Measurements from ENCODE around the gene KRT2.

Gene KRT2

DNA sequence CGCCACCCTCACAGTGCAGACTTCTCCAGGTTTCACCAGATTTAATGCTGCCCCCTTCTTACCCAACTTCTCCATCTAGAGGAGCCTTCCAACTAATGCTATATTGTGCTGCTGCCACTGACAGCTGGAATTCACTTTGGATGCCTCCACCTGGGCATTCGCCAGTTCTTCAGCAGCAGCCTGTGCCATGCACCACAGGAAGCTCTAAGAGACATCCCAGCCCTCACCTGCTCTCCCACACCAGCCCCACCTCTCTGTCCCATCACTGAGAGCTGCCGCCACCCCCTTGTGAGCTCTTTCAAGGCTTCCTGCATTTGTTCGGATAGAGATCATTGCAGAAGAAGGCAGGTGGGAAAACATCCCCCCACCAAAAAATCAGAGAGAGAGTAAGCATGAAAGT is 4.6 kb upstream of the KRT2 start:
- H3K4me1 ChIP-seq (ENCODE audit: control insufficient read depth, insufficient read depth, low read length) = no peaks in the 10 kb centered on the region
- H3K27ac ChIP-seq (ENCODE audit: extremely low read depth, low read depth, low read length) = no peak overlapping the region
- H3K4me3 ChIP-seq (ENCODE audit: low read depth, low read length) = no peak overlapping the region
- CTCF ChIA-PET = interaction anchor here (0.6 to 1.7 kb wide), 4 partner anchors 11 to 484 kb away, joined by 3 to 7 read pairs (median 3); no protein-coding TSS in a partner anchor
- TF ChIP-seq ZNF202 (tag by site-specific recombination; IDR thresholded peaks at IDR 0.05; ENCODE audit: borderline replicate concordance) (no peak), ZXDB (tag by site-specific recombination; IDR thresholded peaks at IDR 0.05) (no peak)
- no peaks in the 10 kb centered on the region for H3K9me3 ChIP-seq (ENCODE audit: control insufficient read depth, insufficient read depth, low read depth, low read length)
- POLR2A ChIA-PET = no interaction called here
- no peaks in the 10 kb centered on the region for H3K36me3 ChIP-seq (ENCODE audit: control insufficient read depth in 2 of 2, insufficient read depth in 1 of 2, low read length in 2 of 2)

DNA sequence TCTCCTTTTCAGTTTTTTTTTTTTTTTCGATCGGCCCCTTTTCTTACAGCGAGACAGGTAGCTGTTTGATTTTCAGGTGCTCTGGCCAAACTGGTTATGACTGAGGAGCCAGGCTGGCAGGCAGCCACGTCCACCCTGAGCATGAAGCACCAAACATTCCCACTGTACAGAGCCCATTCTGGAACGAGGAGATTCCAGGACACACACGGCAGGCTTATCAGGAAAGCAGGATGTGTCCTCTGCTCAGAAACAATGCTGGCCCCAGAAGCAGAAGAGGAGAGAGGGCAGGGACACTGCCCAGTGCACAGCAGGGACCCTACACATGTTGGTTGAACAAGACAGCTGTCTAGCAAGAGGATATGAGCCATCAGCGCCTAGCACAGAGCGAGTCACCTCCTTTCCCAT is 3.7 kb upstream of the KRT2 start:
- ChIA-PET POLR2A (interaction anchor here (1.1 kb wide), 1 partner anchor 12 kb away, joined by 3 read pairs; no protein-coding TSS in a partner anchor), CTCF (interaction anchor here (0.5 to 1.7 kb wide), 7 partner anchors 11 to 781 kb away, joined by 3 to 7 read pairs (median 3); partner anchors contain the start of gene KRT77)
- no peaks in the 10 kb centered on the region for H3K36me3 ChIP-seq (ENCODE audit: control insufficient read depth in 2 of 2, insufficient read depth in 1 of 2, low read length in 2 of 2)
- no peaks in the 10 kb centered on the region for H3K4me1 ChIP-seq (ENCODE audit: control insufficient read depth, insufficient read depth, low read length)
- H3K27ac ChIP-seq (ENCODE audit: extremely low read depth, low read depth, low read length) = no peak overlapping the region
- TF ChIP-seq ZNF658 (tag by site-specific recombination; IDR thresholded peaks at IDR 0.05) = no peak
- no peak for TF ChIP-seq ZNF776 (tag by site-specific recombination; IDR thresholded peaks at IDR 0.05; ENCODE audit: borderline replicate concordance)
- no peak for TF ChIP-seq ZNF24 (tag by site-specific recombination; IDR thresholded peaks at IDR 0.05)
- H3K9me3 ChIP-seq (ENCODE audit: control insufficient read depth, insufficient read depth, low read depth, low read length) = no peaks in the 10 kb centered on the region
- H3K4me3 ChIP-seq (ENCODE audit: low read depth, low read length) = no peak overlapping the region

DNA sequence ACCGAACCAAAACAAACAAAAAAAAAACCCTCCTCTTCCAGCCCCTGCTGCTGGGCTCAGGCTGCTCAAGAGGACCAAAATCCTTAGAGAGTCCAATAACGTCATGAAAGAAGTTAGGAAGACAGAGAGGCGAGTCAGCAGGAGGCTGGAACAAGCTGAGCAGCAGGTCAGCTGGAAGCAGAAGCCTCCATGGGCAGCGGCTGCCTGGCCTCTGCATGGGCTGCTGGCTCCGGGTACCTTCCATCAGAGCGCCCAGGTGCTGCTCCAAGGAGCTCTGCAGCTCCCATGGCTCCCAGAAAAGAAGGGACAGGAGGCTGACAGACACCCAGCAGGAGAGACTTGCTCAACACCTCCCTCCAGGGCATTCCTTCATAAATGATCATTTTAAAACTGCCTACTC is 3.2 kb upstream of the KRT2 start:
- Histone ChIP-seq H3K4me1 (ENCODE audit: control insufficient read depth, insufficient read depth, low read length) (no peaks in the 10 kb centered on the region), H3K9me3 (ENCODE audit: control insufficient read depth, insufficient read depth, low read depth, low read length) (no peaks in the 10 kb centered on the region), H3K27ac (ENCODE audit: extremely low read depth, low read depth, low read length) (no peak overlapping the region), H3K4me3 (ENCODE audit: low read depth, low read length) (no peak overlapping the region), H3K36me3 (ENCODE audit: control insufficient read depth in 2 of 2, insufficient read depth in 1 of 2, low read length in 2 of 2) (no peaks in the 10 kb centered on the region)
- ChIA-PET POLR2A (interaction anchor here (1.1 kb wide), 1 partner anchor 12 kb away, joined by 3 read pairs; no protein-coding TSS in a partner anchor), CTCF (interaction anchor here (0.6 to 1.7 kb wide), 5 partner anchors 81 to 325 kb away, joined by 3 to 7 read pairs (median 3); no protein-coding TSS in a partner anchor)
- no peak for TF ChIP-seq ZNF747 (tag by site-specific recombination; IDR thresholded peaks at IDR 0.05)
- TF ChIP-seq ZNF521 (tag by site-specific recombination; IDR thresholded peaks at IDR 0.05) = no peak
- TF ChIP-seq ZIC2 (tag by site-specific recombination; IDR thresholded peaks at IDR 0.05) = peak; percentile 76

DNA sequence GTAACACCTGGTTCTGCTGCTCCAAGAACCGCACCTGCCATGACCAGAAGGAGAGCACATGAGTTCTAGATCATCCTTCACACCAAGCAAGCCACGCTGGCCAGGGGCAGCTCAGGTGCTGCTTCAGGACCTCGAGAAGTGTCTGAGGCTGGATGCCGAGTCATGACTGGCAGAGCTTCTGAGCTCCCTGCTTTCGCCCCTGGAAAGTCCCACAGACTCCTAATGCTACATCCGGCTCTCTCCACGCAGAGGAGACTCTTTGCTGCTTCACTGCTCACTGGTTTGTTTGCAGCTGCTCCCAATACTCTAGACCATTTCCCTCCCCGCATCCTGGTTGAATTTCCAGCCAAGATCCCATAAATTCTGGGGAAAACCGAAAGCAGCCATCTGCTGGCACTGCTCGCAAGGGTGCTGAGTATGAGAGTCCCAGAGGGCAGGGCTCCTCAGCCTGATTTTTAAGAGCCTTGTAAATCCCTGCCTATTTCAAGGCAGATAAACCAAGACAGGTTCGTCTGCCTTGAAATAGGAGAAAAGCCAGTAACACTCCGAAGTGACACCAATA is 1.4 kb downstream of the KRT2 start:
- no peaks in the 10 kb centered on the region for H3K4me1 ChIP-seq (ENCODE audit: control insufficient read depth, insufficient read depth, low read length)
- no peaks in the 10 kb centered on the region for H3K9me3 ChIP-seq (ENCODE audit: control insufficient read depth, insufficient read depth, low read depth, low read length)
- POLR2A ChIA-PET = no interaction called here
- no peaks in the 10 kb centered on the region for H3K36me3 ChIP-seq (ENCODE audit: control insufficient read depth in 2 of 2, insufficient read depth in 1 of 2, low read length in 2 of 2)
- H3K27ac ChIP-seq (ENCODE audit: extremely low read depth, low read depth, low read length) = no peak overlapping the region
- H3K4me3 ChIP-seq (ENCODE audit: low read depth, low read length) = no peak overlapping the region
- CTCF ChIA-PET = interaction anchor here (1.1 kb wide), 1 partner anchor 512 kb away, joined by 4 read pairs; no protein-coding TSS in a partner anchor
- TF ChIP-seq ZBTB1 (tag by site-specific recombination; IDR thresholded peaks at IDR 0.05) = no peak
- no peak for TF ChIP-seq ZNF670 (tag by site-specific recombination; IDR thresholded peaks at IDR 0.05; ENCODE audit: low read depth)
- TF ChIP-seq, protein P1, sequence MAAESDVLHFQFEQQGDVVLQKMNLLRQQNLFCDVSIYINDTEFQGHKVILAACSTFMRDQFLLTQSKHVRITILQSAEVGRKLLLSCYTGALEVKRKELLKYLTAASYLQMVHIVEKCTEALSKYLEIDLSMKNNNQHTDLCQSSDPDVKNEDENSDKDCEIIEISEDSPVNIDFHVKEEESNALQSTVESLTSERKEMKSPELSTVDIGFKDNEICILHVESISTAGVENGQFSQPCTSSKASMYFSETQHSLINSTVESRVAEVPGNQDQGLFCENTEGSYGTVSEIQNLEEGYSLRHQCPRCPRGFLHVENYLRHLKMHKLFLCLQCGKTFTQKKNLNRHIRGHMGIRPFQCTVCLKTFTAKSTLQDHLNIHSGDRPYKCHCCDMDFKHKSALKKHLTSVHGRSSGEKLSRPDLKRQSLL (tag by site-specific recombination; IDR thresholded peaks at IDR 0.05) = no peak
- no peak for TF ChIP-seq ZNF426 (tag by site-specific recombination; IDR thresholded peaks at IDR 0.05)
- TF ChIP-seq ZSCAN16 (tag by site-specific recombination; IDR thresholded peaks at IDR 0.05) = no peak
- TF ChIP-seq, protein P2, sequence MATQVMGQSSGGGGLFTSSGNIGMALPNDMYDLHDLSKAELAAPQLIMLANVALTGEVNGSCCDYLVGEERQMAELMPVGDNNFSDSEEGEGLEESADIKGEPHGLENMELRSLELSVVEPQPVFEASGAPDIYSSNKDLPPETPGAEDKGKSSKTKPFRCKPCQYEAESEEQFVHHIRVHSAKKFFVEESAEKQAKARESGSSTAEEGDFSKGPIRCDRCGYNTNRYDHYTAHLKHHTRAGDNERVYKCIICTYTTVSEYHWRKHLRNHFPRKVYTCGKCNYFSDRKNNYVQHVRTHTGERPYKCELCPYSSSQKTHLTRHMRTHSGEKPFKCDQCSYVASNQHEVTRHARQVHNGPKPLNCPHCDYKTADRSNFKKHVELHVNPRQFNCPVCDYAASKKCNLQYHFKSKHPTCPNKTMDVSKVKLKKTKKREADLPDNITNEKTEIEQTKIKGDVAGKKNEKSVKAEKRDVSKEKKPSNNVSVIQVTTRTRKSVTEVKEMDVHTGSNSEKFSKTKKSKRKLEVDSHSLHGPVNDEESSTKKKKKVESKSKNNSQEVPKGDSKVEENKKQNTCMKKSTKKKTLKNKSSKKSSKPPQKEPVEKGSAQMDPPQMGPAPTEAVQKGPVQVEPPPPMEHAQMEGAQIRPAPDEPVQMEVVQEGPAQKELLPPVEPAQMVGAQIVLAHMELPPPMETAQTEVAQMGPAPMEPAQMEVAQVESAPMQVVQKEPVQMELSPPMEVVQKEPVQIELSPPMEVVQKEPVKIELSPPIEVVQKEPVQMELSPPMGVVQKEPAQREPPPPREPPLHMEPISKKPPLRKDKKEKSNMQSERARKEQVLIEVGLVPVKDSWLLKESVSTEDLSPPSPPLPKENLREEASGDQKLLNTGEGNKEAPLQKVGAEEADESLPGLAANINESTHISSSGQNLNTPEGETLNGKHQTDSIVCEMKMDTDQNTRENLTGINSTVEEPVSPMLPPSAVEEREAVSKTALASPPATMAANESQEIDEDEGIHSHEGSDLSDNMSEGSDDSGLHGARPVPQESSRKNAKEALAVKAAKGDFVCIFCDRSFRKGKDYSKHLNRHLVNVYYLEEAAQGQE (tag by site-specific recombination; IDR thresholded peaks at IDR 0.05) = no peak
- no peak for TF ChIP-seq KLF7 (tag by site-specific recombination; IDR thresholded peaks at IDR 0.05; ENCODE audit: borderline replicate concordance)
- no peak for TF ChIP-seq GLI2 (tag by site-specific recombination; IDR thresholded peaks at IDR 0.05; ENCODE audit: borderline replicate concordance, low read depth)
- TF ChIP-seq GLI4 (tag by site-specific recombination; IDR thresholded peaks at IDR 0.05) = no peak
- TF ChIP-seq ZNF221 (tag by site-specific recombination; IDR thresholded peaks at IDR 0.05; ENCODE audit: borderline replicate concordance) = no peak
- no peak for TF ChIP-seq ZNF561 (tag by site-specific recombination; IDR thresholded peaks at IDR 0.05; ENCODE audit: borderline replicate concordance)
- no peak for TF ChIP-seq ZNF10 (tag by site-specific recombination; IDR thresholded peaks at IDR 0.05)
- no peak for TF ChIP-seq YY1 (tag by site-specific recombination; IDR thresholded peaks at IDR 0.05)
- TF ChIP-seq SCRT2 (tag by site-specific recombination; IDR thresholded peaks at IDR 0.05) = no peak
- no peak for TF ChIP-seq ZNF555 (tag by site-specific recombination; conservative IDR thresholded peaks at IDR 0.05)
- no peak for TF ChIP-seq ZNF138 (tag by site-specific recombination; IDR thresholded peaks at IDR 0.05; ENCODE audit: borderline replicate concordance)
- no peak for TF ChIP-seq ZNF776 (tag by site-specific recombination; IDR thresholded peaks at IDR 0.05; ENCODE audit: borderline replicate concordance)
- no peak for TF ChIP-seq ZNF621 (tag by site-specific recombination; IDR thresholded peaks at IDR 0.05)
